ENCODE results near the gene TMPRSS13. TPM values are rescaled to one million over a fixed set of nuclear protein-coding genes. Genes with fewer than 3 reads are reported as not detected.

TMPRSS13 gene
- total RNA-seq, 1 experiment from 2014 or later = 0.50 TPM

DNA sequence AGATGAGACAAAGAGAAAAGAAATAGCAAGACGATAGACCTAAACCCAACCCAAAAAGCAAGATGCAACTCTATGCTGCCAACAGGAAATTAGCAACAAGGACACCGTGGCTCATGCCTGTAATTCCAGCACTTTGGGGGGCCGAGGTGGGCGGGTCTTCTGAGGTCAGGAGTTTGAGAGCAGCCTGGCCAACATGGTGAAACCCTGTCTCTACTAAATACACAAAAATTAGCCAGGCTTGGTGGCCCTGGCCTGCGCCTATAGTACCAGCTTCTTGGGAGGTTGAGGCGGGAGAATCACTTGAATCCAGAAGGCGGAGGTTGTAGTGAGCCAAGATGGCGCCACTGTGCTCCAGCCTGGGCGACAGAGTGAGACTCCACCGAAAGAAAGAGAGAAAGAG, 32.7 kb upstream of the TMPRSS13 start:
- no peaks in the 10 kb centered on the region; a peak in 1 of 5 replicates for H3K9me3 Mint-ChIP-seq
- Histone ChIP-seq H4K5ac (ENCODE audit: insufficient read length, low read depth, low read length) (no peak overlapping the region), H2BK15ac (ENCODE audit: low read depth, low read length) (no peak overlapping the region), H3K23me2 (ENCODE audit: insufficient read length, low read depth, low read length, poor library complexity, severe bottlenecking) (no peaks in the 10 kb centered on the region), H3K4me1 (ENCODE audit: insufficient read depth, low read length) (no peaks in the 10 kb centered on the region), H4K91ac (ENCODE audit: insufficient read length, low read depth, low read length) (no peak overlapping the region), H3T11ph (ENCODE audit: low read length) (no peak overlapping the region), H2BK120ac (ENCODE audit: low read depth, low read length, poor library complexity, severe bottlenecking) (no peak overlapping the region), H3K4ac (ENCODE audit: low read depth, low read length) (no peak overlapping the region), H2BK12ac (ENCODE audit: insufficient read length, low read depth, low read length) (no peak overlapping the region), H2BK5ac (ENCODE audit: insufficient read length, low read length) (no peak overlapping the region), H3K4me2 (ENCODE audit: insufficient read depth, insufficient read length, low read length) (no peak overlapping the region), H4K8ac (replicated peaks; ENCODE audit: insufficient read length, low read depth, low read length) (no peak overlapping the region), H3K23ac (ENCODE audit: insufficient read length, low read depth, low read length) (no peak overlapping the region), H3K79me1 (ENCODE audit: insufficient read depth, low read depth, low read length, poor library complexity, severe bottlenecking) (no peaks in the 10 kb centered on the region), H3K18ac (ENCODE audit: insufficient read length, low read depth, low read length) (no peak overlapping the region), H3K27ac (ENCODE audit: insufficient read length, low read depth, low read length) (no peak overlapping the region), H3K56ac (ENCODE audit: insufficient read length, low read depth, low read length) (no peak overlapping the region), H3K9me3 (ENCODE audit: control insufficient read depth, low read depth, low read length) (no peaks in the 10 kb centered on the region), H4K20me1 (ENCODE audit: control insufficient read depth, insufficient read depth, insufficient read length) (no peaks in the 10 kb centered on the region), H3K79me2 (ENCODE audit: insufficient read depth, low read length) (no peaks in the 10 kb centered on the region), H3K27me3 (ENCODE audit: insufficient read depth, low read length) (no peaks in the 10 kb centered on the region), H3K14ac (ENCODE audit: insufficient read depth, low read length) (no peak overlapping the region), H2AK5ac (ENCODE audit: insufficient read length, low read length) (no peak overlapping the region), H3K9ac (ENCODE audit: extremely low read depth, insufficient read length, low read length) (no peak overlapping the region), H2AFZ (ENCODE audit: low read length) (no peak overlapping the region), H2BK20ac (ENCODE audit: low read depth, low read length, poor library complexity, severe bottlenecking) (no peak overlapping the region)
- WGBS (ENCODE audit: extremely low coverage, insufficient read length, low lambda C conversion rate) = no CpG with 5 or more reads among the region's 10 CpGs
- H3K27ac Mint-ChIP-seq = no peak overlapping the region; a peak in 1 of 7 replicates
- no peaks in the 10 kb centered on the region for H3K36me3 Mint-ChIP-seq (ENCODE audit: insufficient read depth in 1 of 3, low read depth in 3 of 3)
- H3K27me3 Mint-ChIP-seq (ENCODE audit: low read depth) = peaks cover 10% of the 10 kb centered on the region
- DNase-seq = peak; percentile 44
- TF ChIP-seq, protein P1, sequence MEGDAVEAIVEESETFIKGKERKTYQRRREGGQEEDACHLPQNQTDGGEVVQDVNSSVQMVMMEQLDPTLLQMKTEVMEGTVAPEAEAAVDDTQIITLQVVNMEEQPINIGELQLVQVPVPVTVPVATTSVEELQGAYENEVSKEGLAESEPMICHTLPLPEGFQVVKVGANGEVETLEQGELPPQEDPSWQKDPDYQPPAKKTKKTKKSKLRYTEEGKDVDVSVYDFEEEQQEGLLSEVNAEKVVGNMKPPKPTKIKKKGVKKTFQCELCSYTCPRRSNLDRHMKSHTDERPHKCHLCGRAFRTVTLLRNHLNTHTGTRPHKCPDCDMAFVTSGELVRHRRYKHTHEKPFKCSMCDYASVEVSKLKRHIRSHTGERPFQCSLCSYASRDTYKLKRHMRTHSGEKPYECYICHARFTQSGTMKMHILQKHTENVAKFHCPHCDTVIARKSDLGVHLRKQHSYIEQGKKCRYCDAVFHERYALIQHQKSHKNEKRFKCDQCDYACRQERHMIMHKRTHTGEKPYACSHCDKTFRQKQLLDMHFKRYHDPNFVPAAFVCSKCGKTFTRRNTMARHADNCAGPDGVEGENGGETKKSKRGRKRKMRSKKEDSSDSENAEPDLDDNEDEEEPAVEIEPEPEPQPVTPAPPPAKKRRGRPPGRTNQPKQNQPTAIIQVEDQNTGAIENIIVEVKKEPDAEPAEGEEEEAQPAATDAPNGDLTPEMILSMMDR (conservative IDR thresholded peaks at IDR 0.05) = no peak
- peaks cover 0 to 3% of the 10 kb centered on the region in 2 experiments; a peak in 2 of 4 replicates for H3K4me1 Mint-ChIP-seq
- no peak overlapping the region for H3K4me3 Mint-ChIP-seq
